Kidney (tissue), 14 donors: ENCODE data around the gene EXOSC7. TPM values are rescaled to one million over a fixed set of nuclear protein-coding genes. Genes with fewer than 3 reads are reported as not detected.
"Not testable (repeated sequence)": the region's sequence is repeated elsewhere in the genome, so short reads cannot be mapped to it uniquely, and the experiment has no call there.

ENCODE experiments used
- DNase-seq, 5 donors: peaks; one replicate each; pipeline ENCODE4 v3.0.0-alpha.2; 2013 to 2020
- FAIRE-seq: peaks from 2 replicates; lab custom pipeline; 2012; peaks lifted over from hg19 to GRCh38; lab: Jason Lieb, UNC
- H3K27ac ChIP-seq, 2 donors: one replicate each; pipeline ENCODE4 v1.7.0; 2013; ENCODE audit warnings: low read depth in 2 of 2, low read length in 2 of 2, inconsistent platforms in 1 of 2
- H3K27me3 ChIP-seq: one replicate; pipeline ENCODE4 v1.7.1; 2013; ENCODE audit warnings: low read length, inconsistent platforms; ENCODE audit not compliant: control insufficient read depth, insufficient read depth
- H3K36me3 ChIP-seq, 3 donors: one replicate each; pipeline versions ENCODE4 v1.7.0 to v1.7.1; 2013; ENCODE audit warnings: low read length in 3 of 3, control low read depth in 1 of 3, inconsistent platforms in 1 of 3; ENCODE audit not compliant: insufficient read depth in 3 of 3, control insufficient read depth in 2 of 3
- H3K4me1 ChIP-seq, 3 donors: one replicate each; pipeline versions ENCODE4 v1.7.0 to v1.7.1; 2013; ENCODE audit warnings: low read length in 3 of 3, inconsistent platforms in 1 of 3, low read depth in 1 of 3; ENCODE audit not compliant: control insufficient read depth in 2 of 3, insufficient read depth in 2 of 3
- H3K4me3 ChIP-seq, 3 donors: one replicate each; pipeline versions ENCODE4 v1.7.0 to v1.8.1; 2013; ENCODE audit warnings: low read length in 3 of 3, control low read depth in 1 of 3, inconsistent platforms in 1 of 3
- H3K9ac ChIP-seq, 3 donors: one replicate each; pipeline versions ENCODE4 v1.7.0 to v1.7.1; 2013; ENCODE audit warnings: low read length in 3 of 3, control low read depth in 1 of 3, inconsistent platforms in 1 of 3
- H3K9me3 ChIP-seq, 3 donors: one replicate each; pipeline versions ENCODE4 v1.7.0 to v1.7.1; 2013; ENCODE audit warnings: low read length in 3 of 3, control low read depth in 1 of 3, inconsistent platforms in 1 of 3; ENCODE audit not compliant: control insufficient read depth in 2 of 3, insufficient read depth in 1 of 3
- intact Hi-C: fragments of 100-400 bp; cut with DNase I; formaldehyde crosslinking; loops from one replicate; pipeline ENCODE4 v1.11.1; 2022
- polyA plus RNA-seq: library from polyadenylated mRNA; stranded (reverse); fragments of 350-450 nt; fragmentation: Illumina TruSeq; extraction: RNeasy Lipid Tissue Mini Kit (QIAGEN cat#74804); gene quantifications from one replicate; pipeline ENCODE4 v1.2.3, GENCODE V29; 2014; ENCODE audit warnings: low read depth, low replicate concordance; ENCODE audit not compliant: insufficient read depth
- total RNA-seq: library from RNA; stranded (reverse); fragmentation: NEBNext Ultra II Directional; extraction: Animal tissue kit (Norgen Biotek cat#: 25700); gene quantifications from one replicate; pipeline ENCODE4 v1.2.1, GENCODE V29; 2021
- TF ChIP-seq, protein P1 (sequence below): IDR thresholded peaks from 3 replicates; pipeline ENCODE4 v1.5.1; 2012; ENCODE audit warnings: mild to moderate bottlenecking, moderate library complexity, borderline replicate concordance; ENCODE audit not compliant: insufficient read depth; ENCODE audit errors: extremely low read depth
- donor health status: control.
- donor health status: control.
- donor health status: control.
- donor health status: control.
- donor health status: control.
- donor health status: DM: yes; HTN: yes; CAD: no.
- donor health status: Normal renal cell carcinoma (clear cell type).

Gene EXOSC7
- total and polyA plus RNA-seq, 2 donors from 2014 or later = 43.8 to 71.8 TPM

GRCh38 chr3:45043728-45044299 lies 67.8 kb downstream of the EXOSC7 start:
- Histone ChIP-seq H3K9me3 (no peaks in the 10 kb centered on the region), H3K27ac (no peak overlapping the region), H3K27me3 (no peaks in the 10 kb centered on the region), H3K4me3 (no peak overlapping the region), H3K4me1 (no peaks in the 10 kb centered on the region), H3K36me3 (no peaks in the 10 kb centered on the region), H3K9ac (no peak overlapping the region)
- intact Hi-C loops = no loop called here
- no peak for FAIRE-seq
- TF ChIP-seq, protein P1, sequence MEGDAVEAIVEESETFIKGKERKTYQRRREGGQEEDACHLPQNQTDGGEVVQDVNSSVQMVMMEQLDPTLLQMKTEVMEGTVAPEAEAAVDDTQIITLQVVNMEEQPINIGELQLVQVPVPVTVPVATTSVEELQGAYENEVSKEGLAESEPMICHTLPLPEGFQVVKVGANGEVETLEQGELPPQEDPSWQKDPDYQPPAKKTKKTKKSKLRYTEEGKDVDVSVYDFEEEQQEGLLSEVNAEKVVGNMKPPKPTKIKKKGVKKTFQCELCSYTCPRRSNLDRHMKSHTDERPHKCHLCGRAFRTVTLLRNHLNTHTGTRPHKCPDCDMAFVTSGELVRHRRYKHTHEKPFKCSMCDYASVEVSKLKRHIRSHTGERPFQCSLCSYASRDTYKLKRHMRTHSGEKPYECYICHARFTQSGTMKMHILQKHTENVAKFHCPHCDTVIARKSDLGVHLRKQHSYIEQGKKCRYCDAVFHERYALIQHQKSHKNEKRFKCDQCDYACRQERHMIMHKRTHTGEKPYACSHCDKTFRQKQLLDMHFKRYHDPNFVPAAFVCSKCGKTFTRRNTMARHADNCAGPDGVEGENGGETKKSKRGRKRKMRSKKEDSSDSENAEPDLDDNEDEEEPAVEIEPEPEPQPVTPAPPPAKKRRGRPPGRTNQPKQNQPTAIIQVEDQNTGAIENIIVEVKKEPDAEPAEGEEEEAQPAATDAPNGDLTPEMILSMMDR = no peak
- DNase-seq = no peak

DNA sequence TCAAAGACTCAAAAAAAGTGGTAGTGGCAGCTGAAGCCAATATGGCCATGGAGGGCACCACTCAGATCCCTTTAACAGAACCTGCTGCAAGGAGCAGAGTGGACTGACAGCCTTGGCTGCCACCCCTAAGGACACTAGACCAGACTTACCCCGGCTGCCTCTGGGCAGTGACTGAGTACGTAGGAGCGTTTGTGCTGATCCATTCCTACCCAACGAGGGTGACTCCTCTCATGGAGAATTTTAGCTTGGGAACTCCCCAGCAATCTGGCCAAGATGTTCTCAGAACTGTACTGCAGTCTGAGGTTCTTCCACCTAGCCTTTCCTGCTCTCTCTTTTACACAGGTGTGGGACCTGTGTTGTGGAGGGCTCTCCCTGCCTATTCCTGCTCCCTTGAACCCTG lies 72.2 kb downstream of the EXOSC7 start:
- TF ChIP-seq, protein P1 = no peak
- Histone ChIP-seq H3K9me3 (no peaks in the 10 kb centered on the region), H3K36me3 (no peaks in the 10 kb centered on the region), H3K4me3 (no peak overlapping the region), H3K4me1 (no peaks in the 10 kb centered on the region), H3K9ac (no peak overlapping the region), H3K27ac (no peak overlapping the region), H3K27me3 (no peaks in the 10 kb centered on the region)
- FAIRE-seq = no peak
- intact Hi-C loops = no loop called here
- DNase-seq = no peak

GRCh38 chr3:45049807-45050206 lies 73.8 kb downstream of the EXOSC7 start:
- no peak overlapping the region for H3K27ac ChIP-seq
- FAIRE-seq = no peak
- DNase-seq = no peak
- H3K9ac ChIP-seq = no peak overlapping the region
- H3K4me3 ChIP-seq = no peak overlapping the region
- no peaks in the 10 kb centered on the region for H3K36me3 ChIP-seq
- H3K9me3 ChIP-seq = no peaks in the 10 kb centered on the region
- H3K27me3 ChIP-seq = no peaks in the 10 kb centered on the region
- intact Hi-C loops = no loop called here
- TF ChIP-seq, protein P1 = no peak
- no peaks in the 10 kb centered on the region for H3K4me1 ChIP-seq

GRCh38 chr3:45051685-45052084 lies 75.6 kb downstream of the EXOSC7 start:
- H3K36me3 ChIP-seq = no peaks in the 10 kb centered on the region
- H3K4me1 ChIP-seq = no peaks in the 10 kb centered on the region
- no peaks in the 10 kb centered on the region for H3K27me3 ChIP-seq
- H3K4me3 ChIP-seq = no peak overlapping the region
- TF ChIP-seq, protein P1 = no peak
- no peak overlapping the region for H3K9ac ChIP-seq
- DNase-seq (no peak), FAIRE-seq (no peak)
- intact Hi-C loops = no loop called here
- no peaks in the 10 kb centered on the region for H3K9me3 ChIP-seq
- no peak overlapping the region for H3K27ac ChIP-seq

- H3K9me3 ChIP-seq, H3K4me3 ChIP-seq, DNase-seq, H3K27ac ChIP-seq, H3K27me3 ChIP-seq, H3K36me3 ChIP-seq, intact Hi-C loops, H3K4me1 ChIP-seq, FAIRE-seq, H3K9ac ChIP-seq: not testable (repeated sequence)
Measured at GRCh38 chr3:45053805-45054195, 77.8 kb downstream of the EXOSC7 start.
